ENCODE measurements around the gene ZSWIM3. TPM values are rescaled to one million over a fixed set of nuclear protein-coding genes. Genes with fewer than 3 reads are reported as not detected.

ZSWIM3 gene
- total and polyA plus RNA-seq, 4 experiments from 2014 or later = 0.77 to 7.1 (median 4.6) TPM

GRCh38 chr20:45902199-45902701 lies 44.8 kb downstream of the ZSWIM3 start:
- Histone ChIP-seq H3K27me3 (ENCODE audit: insufficient read depth, low read length) (no peaks in the 10 kb centered on the region), H3K4me3 (ENCODE audit: low read length in 2 of 2) (no peak overlapping the region), H3K36me3 (ENCODE audit: insufficient read depth, low read length) (peaks cover 9% of the 10 kb centered on the region), H3K9me3 (ENCODE audit: control insufficient read depth in 1 of 2, low read length in 2 of 2) (no peaks in the 10 kb centered on the region), H3K4me1 (ENCODE audit: insufficient read depth, low read length) (no peaks in the 10 kb centered on the region), H3K27ac (ENCODE audit: low read depth, low read length) (no peak overlapping the region)
- intact Hi-C loops (cut with micrococcal nuclease) = no loop called here
- peaks cover 4 to 15% of the 10 kb centered on the region in 2 donors for H3K36me3 Mint-ChIP-seq
- H3K4me1 Mint-ChIP-seq = peaks cover 0 to 2% (median under 1%) of the 10 kb centered on the region in 4 donors
- no peaks in the 10 kb centered on the region for H3K9me3 Mint-ChIP-seq
- no peak for DNase-seq
- no peak overlapping the region for H3K27ac Mint-ChIP-seq
- POLR2A ChIA-PET (ENCODE audit: partially characterized antibody) = interaction anchor here (0.7 to 1.9 kb wide), 4 partner anchors 10 to 32 kb away, joined by 3 to 6 read pairs (median 4); partner anchors contain the start of genes CTSA, NEURL2 and PCIF1
- H3K27me3 Mint-ChIP-seq = no peaks in the 10 kb centered on the region
- CTCF ChIA-PET (ENCODE audit: partially characterized antibody) = no interaction called here
- no peak overlapping the region for H3K4me3 Mint-ChIP-seq

GRCh38 chr20:45904583-45905504 lies 47.4 kb downstream of the ZSWIM3 start:
- ChIA-PET CTCF (ENCODE audit: partially characterized antibody) (interaction anchor here (1.2 to 1.3 kb wide), 2 partner anchors 13 to 66 kb away, joined by 3 read pairs; no protein-coding TSS in a partner anchor), POLR2A (ENCODE audit: partially characterized antibody) (interaction anchor here (1.1 to 1.2 kb wide), 6 partner anchors 13 to 30 kb away, joined by 3 to 5 read pairs (median 3); partner anchors contain the start of genes CTSA, NEURL2, PCIF1 and ZSWIM1)
- Histone ChIP-seq H3K27ac (ENCODE audit: low read depth, low read length) (no peak overlapping the region), H3K9me3 (ENCODE audit: control insufficient read depth in 1 of 2, low read length in 2 of 2) (no peaks in the 10 kb centered on the region), H3K4me3 (ENCODE audit: low read length in 2 of 2) (no peak overlapping the region), H3K4me1 (ENCODE audit: insufficient read depth, low read length) (no peaks in the 10 kb centered on the region), H3K36me3 (ENCODE audit: insufficient read depth, low read length) (no peaks in the 10 kb centered on the region), H3K27me3 (ENCODE audit: insufficient read depth, low read length) (no peaks in the 10 kb centered on the region)
- no peaks in the 10 kb centered on the region for H3K36me3 Mint-ChIP-seq
- intact Hi-C loops (cut with micrococcal nuclease) = no loop called here
- no peaks in the 10 kb centered on the region for H3K9me3 Mint-ChIP-seq
- no peaks in the 10 kb centered on the region for H3K27me3 Mint-ChIP-seq
- no peak for DNase-seq
- no peak overlapping the region for H3K27ac Mint-ChIP-seq
- no peak overlapping the region for H3K4me3 Mint-ChIP-seq
- H3K4me1 Mint-ChIP-seq = no peaks in the 10 kb centered on the region

DNA sequence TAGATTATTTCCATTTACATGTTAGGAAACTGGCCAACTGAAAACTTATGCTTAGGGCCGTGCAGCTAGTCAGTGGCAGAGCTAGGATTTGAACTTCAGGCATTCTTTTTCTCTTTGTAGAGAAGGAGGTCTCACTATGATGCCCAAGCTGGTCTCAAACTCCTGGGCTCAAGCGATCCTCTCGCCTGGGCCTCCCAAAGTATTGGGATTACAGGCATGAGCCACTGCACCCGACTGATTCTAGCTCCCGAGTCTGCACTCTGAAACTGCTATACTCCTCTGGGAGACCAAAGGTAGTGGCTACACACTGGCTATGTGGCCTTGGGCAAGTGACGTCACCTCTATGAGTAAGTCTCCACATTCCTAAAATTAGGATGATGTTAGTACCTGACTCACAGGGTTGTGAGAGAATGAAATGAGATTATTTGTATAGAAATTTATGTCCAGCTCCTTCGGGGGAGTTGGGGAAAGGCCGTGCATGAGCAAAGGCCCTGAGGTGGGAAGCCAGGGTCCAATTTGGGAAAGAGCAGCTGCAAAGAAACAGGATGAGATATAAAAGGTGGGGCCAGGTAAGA lies 48.2 kb downstream of the ZSWIM3 start:
- H3K9me3 Mint-ChIP-seq = no peaks in the 10 kb centered on the region
- Histone ChIP-seq H3K36me3 (ENCODE audit: insufficient read depth, low read length) (no peaks in the 10 kb centered on the region), H3K9me3 (ENCODE audit: control insufficient read depth in 1 of 2, low read length in 2 of 2) (no peaks in the 10 kb centered on the region), H3K27me3 (ENCODE audit: insufficient read depth, low read length) (no peaks in the 10 kb centered on the region), H3K27ac (ENCODE audit: low read depth, low read length) (no peak overlapping the region), H3K4me3 (ENCODE audit: low read length in 2 of 2) (no peak overlapping the region), H3K4me1 (ENCODE audit: insufficient read depth, low read length) (peaks cover under 1% of the 10 kb centered on the region)
- peak overlapping the region in 1 of 8 donors; percentile 5 for H3K4me3 Mint-ChIP-seq
- CTCF ChIA-PET (ENCODE audit: partially characterized antibody) = interaction anchor here (1.2 to 1.3 kb wide), 2 partner anchors 14 to 65 kb away, joined by 3 read pairs; no protein-coding TSS in a partner anchor
- H3K27ac Mint-ChIP-seq = peak overlapping the region in 1 of 7 donors; percentile 65
- DNase-seq = no peak
- POLR2A ChIA-PET (ENCODE audit: partially characterized antibody) = interaction anchor here (1.1 to 1.2 kb wide), 5 partner anchors 14 to 29 kb away, joined by 3 to 5 read pairs (median 3); partner anchors contain the start of genes CTSA, NEURL2, PCIF1 and ZSWIM1
- H3K27me3 Mint-ChIP-seq = no peaks in the 10 kb centered on the region
- no peaks in the 10 kb centered on the region for H3K36me3 Mint-ChIP-seq
- intact Hi-C loops (cut with micrococcal nuclease) = no loop called here
- H3K4me1 Mint-ChIP-seq = peaks cover 1 to 3% (median 1%) of the 10 kb centered on the region in 4 donors

DNA sequence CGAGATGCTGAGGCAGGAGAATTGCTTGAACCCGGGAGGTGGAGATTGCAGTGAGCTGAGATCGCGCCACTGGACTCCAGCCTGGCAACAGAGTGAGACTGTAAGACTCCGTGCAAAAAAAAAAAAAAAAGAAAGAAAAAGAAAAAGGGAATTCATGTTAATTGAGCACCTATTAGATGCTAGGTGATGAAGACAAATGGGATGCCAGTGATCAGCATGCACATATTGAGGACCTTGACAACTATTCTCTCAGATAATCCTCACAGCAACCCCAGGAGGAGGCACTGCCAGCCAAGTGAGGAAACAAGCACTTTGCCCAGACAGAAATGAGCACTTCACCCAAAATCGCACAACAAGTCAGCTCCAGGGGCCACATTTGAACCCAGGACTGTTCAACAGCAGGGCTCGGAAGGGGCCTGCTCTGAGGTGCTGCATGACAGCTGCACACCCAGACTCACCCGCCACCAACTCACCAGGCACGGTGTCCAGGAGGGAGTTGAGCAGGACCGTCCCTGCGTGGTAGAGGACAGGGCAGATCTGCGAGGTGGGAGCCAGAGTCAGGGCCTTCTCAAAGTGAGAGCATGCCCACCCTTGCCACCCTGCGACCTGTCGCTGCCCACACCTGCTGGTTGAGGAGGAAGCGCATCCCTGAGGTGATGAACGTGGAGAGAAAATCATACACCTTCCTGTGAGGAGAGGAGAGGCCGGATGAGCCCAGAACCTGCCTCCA lies 50.0 kb downstream of the ZSWIM3 start:
- Histone ChIP-seq H3K27me3 (ENCODE audit: insufficient read depth, low read length) (peaks cover 2% of the 10 kb centered on the region), H3K9me3 (ENCODE audit: control insufficient read depth in 1 of 2, low read length in 2 of 2) (no peaks in the 10 kb centered on the region), H3K36me3 (ENCODE audit: insufficient read depth, low read length) (no peaks in the 10 kb centered on the region), H3K27ac (ENCODE audit: low read depth, low read length) (no peak overlapping the region), H3K4me3 (ENCODE audit: low read length in 2 of 2) (no peak overlapping the region), H3K4me1 (ENCODE audit: insufficient read depth, low read length) (peaks cover 18% of the 10 kb centered on the region)
- CTCF ChIA-PET (ENCODE audit: partially characterized antibody) = no interaction called here
- Mint-ChIP-seq H3K27me3 (peaks cover 0 to 2% of the 10 kb centered on the region in 2 donors), H3K4me1 (peaks cover 7 to 18% (median 12%) of the 10 kb centered on the region in 4 donors), H3K9me3 (no peaks in the 10 kb centered on the region), H3K36me3 (no peaks in the 10 kb centered on the region), H3K4me3 (no peak overlapping the region), H3K27ac (no peak overlapping the region)
- POLR2A ChIA-PET (ENCODE audit: partially characterized antibody) = interaction anchor here (0.7 to 0.9 kb wide), 2 partner anchors 15 to 26 kb away, joined by 3 read pairs; partner anchors contain the start of gene ZSWIM1
- intact Hi-C loops (cut with micrococcal nuclease) = no loop called here
- no peak for DNase-seq

GRCh38 chr20:45908084-45908483 lies 50.7 kb downstream of the ZSWIM3 start:
- H3K27me3 ChIP-seq (ENCODE audit: insufficient read depth, low read length) = peaks cover 5% of the 10 kb centered on the region
- Mint-ChIP-seq H3K4me3 (no peak overlapping the region), H3K27ac (no peak overlapping the region), H3K9me3 (no peaks in the 10 kb centered on the region), H3K36me3 (no peaks in the 10 kb centered on the region), H3K4me1 (peaks cover 7 to 19% (median 12%) of the 10 kb centered on the region in 4 donors), H3K27me3 (peaks cover under 1 to 2% of the 10 kb centered on the region in 2 donors)
- no peak overlapping the region for H3K4me3 ChIP-seq (ENCODE audit: low read length in 2 of 2)
- H3K4me1 ChIP-seq (ENCODE audit: insufficient read depth, low read length) = peaks cover 18% of the 10 kb centered on the region
- intact Hi-C loops (cut with micrococcal nuclease) = no loop called here
- H3K9me3 ChIP-seq (ENCODE audit: control insufficient read depth in 1 of 2, low read length in 2 of 2) = no peaks in the 10 kb centered on the region
- no peaks in the 10 kb centered on the region for H3K36me3 ChIP-seq (ENCODE audit: insufficient read depth, low read length)
- CTCF ChIA-PET (ENCODE audit: partially characterized antibody) = no interaction called here
- no peak for DNase-seq
- POLR2A ChIA-PET (ENCODE audit: partially characterized antibody) = interaction anchor here (0.7 to 0.9 kb wide), 2 partner anchors 15 to 27 kb away, joined by 3 read pairs; partner anchors contain the start of gene ZSWIM1
- no peak overlapping the region for H3K27ac ChIP-seq (ENCODE audit: low read depth, low read length)

- H3K27me3 Mint-ChIP-seq = peaks cover 5 to 6% of the 10 kb centered on the region in 2 donors
- intact Hi-C loops (cut with micrococcal nuclease) = no loop called here
- peak overlapping the region in 1 of 7 donors; percentile 71 for H3K27ac Mint-ChIP-seq
- CTCF ChIA-PET (ENCODE audit: partially characterized antibody) = interaction anchor here (1.2 to 2.8 kb wide), 2 partner anchors 19 to 62 kb away, joined by 3 to 10 read pairs; partner anchors contain the start of genes CTSA and NEURL2
- H3K4me1 Mint-ChIP-seq = peaks cover 7 to 19% (median 13%) of the 10 kb centered on the region in 4 donors
- DNase-seq = no peak
- H3K4me3 Mint-ChIP-seq = no peak overlapping the region
- Histone ChIP-seq H3K36me3 (ENCODE audit: insufficient read depth, low read length) (no peaks in the 10 kb centered on the region), H3K27ac (ENCODE audit: low read depth, low read length) (no peak overlapping the region), H3K9me3 (ENCODE audit: control insufficient read depth in 1 of 2, low read length in 2 of 2) (no peaks in the 10 kb centered on the region), H3K4me1 (ENCODE audit: insufficient read depth, low read length) (peaks cover 18% of the 10 kb centered on the region), H3K27me3 (ENCODE audit: insufficient read depth, low read length) (peaks cover 8% of the 10 kb centered on the region), H3K4me3 (ENCODE audit: low read length in 2 of 2) (no peak overlapping the region)
- POLR2A ChIA-PET (ENCODE audit: partially characterized antibody) = interaction anchor here (1.0 to 3.7 kb wide), 3 partner anchors 19 to 25 kb away, joined by 5 to 15 read pairs (median 11); partner anchors contain the start of genes CTSA, NEURL2 and PCIF1
- no peaks in the 10 kb centered on the region for H3K9me3 Mint-ChIP-seq
- no peaks in the 10 kb centered on the region for H3K36me3 Mint-ChIP-seq
These were observed 52.0 kb downstream of the ZSWIM3 start for GRCh38 chr20:45909336-45909808.

Measured in CD4-positive, alpha-beta memory T cell (primary cell).